Kidney (tissue), 14 donors: Measurements from ENCODE around the gene LARP7. TPM values are rescaled to one million over a fixed set of nuclear protein-coding genes. Genes with fewer than 3 reads are reported as not detected.

ENCODE experiments used
- DNase-seq, 5 donors: peaks; one replicate each; pipeline ENCODE4 v3.0.0-alpha.2; 2013 to 2020
- FAIRE-seq: peaks from 2 replicates; lab custom pipeline; 2012; peaks lifted over from hg19 to GRCh38; lab: Jason Lieb, UNC
- H3K27ac ChIP-seq, 2 donors: one replicate each; pipeline ENCODE4 v1.7.0; 2013; ENCODE audit warnings: low read depth in 2 of 2, low read length in 2 of 2, inconsistent platforms in 1 of 2
- H3K27me3 ChIP-seq: one replicate; pipeline ENCODE4 v1.7.1; 2013; ENCODE audit warnings: low read length, inconsistent platforms; ENCODE audit not compliant: control insufficient read depth, insufficient read depth
- H3K36me3 ChIP-seq, 3 donors: one replicate each; pipeline versions ENCODE4 v1.7.0 to v1.7.1; 2013; ENCODE audit warnings: low read length in 3 of 3, control low read depth in 1 of 3, inconsistent platforms in 1 of 3; ENCODE audit not compliant: insufficient read depth in 3 of 3, control insufficient read depth in 2 of 3
- H3K4me1 ChIP-seq, 3 donors: one replicate each; pipeline versions ENCODE4 v1.7.0 to v1.7.1; 2013; ENCODE audit warnings: low read length in 3 of 3, inconsistent platforms in 1 of 3, low read depth in 1 of 3; ENCODE audit not compliant: control insufficient read depth in 2 of 3, insufficient read depth in 2 of 3
- H3K4me3 ChIP-seq, 3 donors: one replicate each; pipeline versions ENCODE4 v1.7.0 to v1.8.1; 2013; ENCODE audit warnings: low read length in 3 of 3, control low read depth in 1 of 3, inconsistent platforms in 1 of 3
- H3K9ac ChIP-seq, 3 donors: one replicate each; pipeline versions ENCODE4 v1.7.0 to v1.7.1; 2013; ENCODE audit warnings: low read length in 3 of 3, control low read depth in 1 of 3, inconsistent platforms in 1 of 3
- H3K9me3 ChIP-seq, 3 donors: one replicate each; pipeline versions ENCODE4 v1.7.0 to v1.7.1; 2013; ENCODE audit warnings: low read length in 3 of 3, control low read depth in 1 of 3, inconsistent platforms in 1 of 3; ENCODE audit not compliant: control insufficient read depth in 2 of 3, insufficient read depth in 1 of 3
- intact Hi-C: fragments of 100-400 bp; cut with DNase I; formaldehyde crosslinking; loops from one replicate; pipeline ENCODE4 v1.11.1; 2022
- polyA plus RNA-seq: library from polyadenylated mRNA; stranded (reverse); fragments of 350-450 nt; fragmentation: Illumina TruSeq; extraction: RNeasy Lipid Tissue Mini Kit (QIAGEN cat#74804); gene quantifications from one replicate; pipeline ENCODE4 v1.2.3, GENCODE V29; 2014; ENCODE audit warnings: low read depth, low replicate concordance; ENCODE audit not compliant: insufficient read depth
- total RNA-seq: library from RNA; stranded (reverse); fragmentation: NEBNext Ultra II Directional; extraction: Animal tissue kit (Norgen Biotek cat#: 25700); gene quantifications from one replicate; pipeline ENCODE4 v1.2.1, GENCODE V29; 2021
- TF ChIP-seq, protein P1 (sequence below): IDR thresholded peaks from 3 replicates; pipeline ENCODE4 v1.5.1; 2012; ENCODE audit warnings: mild to moderate bottlenecking, moderate library complexity, borderline replicate concordance; ENCODE audit not compliant: insufficient read depth; ENCODE audit errors: extremely low read depth
- donor health status: control.
- donor health status: control.
- donor health status: control.
- donor health status: control.
- donor health status: control.
- donor health status: DM: yes; HTN: yes; CAD: no.
- donor health status: Normal renal cell carcinoma (clear cell type).

Gene LARP7
- total and polyA plus RNA-seq, 2 donors from 2014 or later = 37.3 to 45.5 TPM

GRCh38 chr4:112700679-112701078, 63.7 kb downstream of the LARP7 start:
- FAIRE-seq (no peak), DNase-seq (no peak)
- intact Hi-C loops = no loop called here
- Histone ChIP-seq H3K36me3 (no peaks in the 10 kb centered on the region), H3K9me3 (no peaks in the 10 kb centered on the region), H3K4me1 (peaks cover 0 to 2% (median 0%) of the 10 kb centered on the region in 3 donors), H3K27ac (no peak overlapping the region), H3K4me3 (no peak overlapping the region), H3K9ac (no peak overlapping the region), H3K27me3 (peaks cover 9% of the 10 kb centered on the region)
- TF ChIP-seq, protein P1, sequence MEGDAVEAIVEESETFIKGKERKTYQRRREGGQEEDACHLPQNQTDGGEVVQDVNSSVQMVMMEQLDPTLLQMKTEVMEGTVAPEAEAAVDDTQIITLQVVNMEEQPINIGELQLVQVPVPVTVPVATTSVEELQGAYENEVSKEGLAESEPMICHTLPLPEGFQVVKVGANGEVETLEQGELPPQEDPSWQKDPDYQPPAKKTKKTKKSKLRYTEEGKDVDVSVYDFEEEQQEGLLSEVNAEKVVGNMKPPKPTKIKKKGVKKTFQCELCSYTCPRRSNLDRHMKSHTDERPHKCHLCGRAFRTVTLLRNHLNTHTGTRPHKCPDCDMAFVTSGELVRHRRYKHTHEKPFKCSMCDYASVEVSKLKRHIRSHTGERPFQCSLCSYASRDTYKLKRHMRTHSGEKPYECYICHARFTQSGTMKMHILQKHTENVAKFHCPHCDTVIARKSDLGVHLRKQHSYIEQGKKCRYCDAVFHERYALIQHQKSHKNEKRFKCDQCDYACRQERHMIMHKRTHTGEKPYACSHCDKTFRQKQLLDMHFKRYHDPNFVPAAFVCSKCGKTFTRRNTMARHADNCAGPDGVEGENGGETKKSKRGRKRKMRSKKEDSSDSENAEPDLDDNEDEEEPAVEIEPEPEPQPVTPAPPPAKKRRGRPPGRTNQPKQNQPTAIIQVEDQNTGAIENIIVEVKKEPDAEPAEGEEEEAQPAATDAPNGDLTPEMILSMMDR = no peak

- FAIRE-seq (no peak), DNase-seq (no peak)
- Histone ChIP-seq H3K4me1 (peaks cover 0 to 6% (median 0%) of the 10 kb centered on the region in 3 donors), H3K9me3 (no peaks in the 10 kb centered on the region), H3K36me3 (no peaks in the 10 kb centered on the region), H3K9ac (no peak overlapping the region), H3K27ac (no peak overlapping the region), H3K4me3 (no peak overlapping the region), H3K27me3 (peaks cover 15% of the 10 kb centered on the region)
- intact Hi-C loops = no loop called here
- TF ChIP-seq, protein P1 = no peak
These were observed 65.9 kb downstream of the LARP7 start for GRCh38 chr4:112702892-112703291.

DNA sequence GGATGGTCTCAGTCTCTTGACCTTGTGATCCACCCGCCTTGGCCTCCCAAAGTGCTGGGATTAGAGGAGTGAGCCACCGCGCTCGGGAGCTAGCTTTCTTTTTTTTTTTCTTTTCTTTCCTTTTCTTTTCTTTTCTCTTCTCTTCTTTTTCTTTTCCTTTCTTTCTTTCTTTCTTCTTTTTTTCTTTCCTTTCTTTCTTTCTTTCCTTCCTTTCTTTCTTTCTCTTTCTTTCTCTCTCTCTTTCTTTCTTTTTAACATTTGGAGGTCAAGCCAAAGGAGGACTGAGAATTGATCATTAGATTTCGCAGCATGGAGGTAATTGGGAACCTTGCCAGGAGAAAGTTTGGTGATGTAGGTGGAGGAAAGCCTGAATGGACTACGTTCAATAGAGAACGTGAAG, 67.4 kb downstream of the LARP7 start:
- H3K9me3 ChIP-seq = no peaks in the 10 kb centered on the region
- H3K9ac ChIP-seq = no peak overlapping the region
- DNase-seq = no peak
- no peaks in the 10 kb centered on the region for H3K36me3 ChIP-seq
- TF ChIP-seq, protein P1 = no peak
- peaks cover 15% of the 10 kb centered on the region for H3K27me3 ChIP-seq
- H3K4me3 ChIP-seq = no peak overlapping the region
- peaks cover 0 to 6% (median 0%) of the 10 kb centered on the region in 3 donors for H3K4me1 ChIP-seq
- no peak for FAIRE-seq
- H3K27ac ChIP-seq = no peak overlapping the region
- intact Hi-C loops = no loop called here
